Calu3 (cell line): ENCODE data around the gene FCMR. TPM values are rescaled to one million over a fixed set of nuclear protein-coding genes. Genes with fewer than 3 reads are reported as not detected.

Experiments
- BruUV-seq: library from RNA; stranded (reverse); fragments of 400-500 nt; replicated peaks from 2 replicates; lab custom pipeline; 2021; lab: Mats Ljungman, UMichigan
- CTCF ChIA-PET: fragments of 300-600 bp; sonication (Branson Sonifier 250); formaldehyde crosslinking; loops from one replicate; lab custom pipeline; 2022; ENCODE audit warnings: antibody characterized with exemption; lab: Charles Lee
- DNase-seq: peaks from one replicate; pipeline ENCODE4 v3.0.0; 2022
- H3K27ac Mint-ChIP-seq: one replicate; pipeline ENCODE4 v1.8.0; 2022; ENCODE audit warnings: mixed read lengths; ENCODE audit not compliant: unreplicated experiment
- H3K27me3 Mint-ChIP-seq: one replicate; pipeline ENCODE4 v1.8.0; 2022; ENCODE audit warnings: mixed read lengths; ENCODE audit not compliant: unreplicated experiment
- H3K36me3 Mint-ChIP-seq: one replicate; pipeline ENCODE4 v1.8.0; 2022; ENCODE audit warnings: mild to moderate bottlenecking, moderate library complexity, mixed read lengths; ENCODE audit not compliant: insufficient read depth, unreplicated experiment
- H3K4me1 Mint-ChIP-seq: one replicate; pipeline ENCODE4 v1.8.0; 2022; ENCODE audit warnings: mild to moderate bottlenecking, low read depth, mixed read lengths; ENCODE audit not compliant: unreplicated experiment
- H3K4me3 Mint-ChIP-seq: one replicate; pipeline ENCODE4 v1.8.0; 2022; ENCODE audit warnings: mild to moderate bottlenecking, low read depth, moderate library complexity, mixed read lengths; ENCODE audit not compliant: unreplicated experiment
- H3K9me3 Mint-ChIP-seq: one replicate; pipeline ENCODE4 v1.8.0; 2022; ENCODE audit warnings: low read depth, mixed read lengths; ENCODE audit not compliant: unreplicated experiment
- intact Hi-C: fragments of 100-400 bp; cut with micrococcal nuclease; formaldehyde crosslinking; loops from one replicate; pipeline ENCODE4 v1.10.0; 2022; ENCODE audit not compliant: unreplicated experiment
- total RNA-seq: library from RNA; stranded (reverse); gene quantifications from 2 replicates; pipeline ENCODE4 v1.2.3, GENCODE V29; 2022
- TF ChIP-seq, protein P1 (sequence below): fragments of 200-600 bp; IDR thresholded peaks from one replicate; pipeline ENCODE4 v1.8.0; 2022; ENCODE audit warnings: antibody characterized with exemption; ENCODE audit not compliant: unreplicated experiment

FCMR gene
- total RNA-seq, 1 experiment from 2014 or later, result 1.1 TPM

DNA sequence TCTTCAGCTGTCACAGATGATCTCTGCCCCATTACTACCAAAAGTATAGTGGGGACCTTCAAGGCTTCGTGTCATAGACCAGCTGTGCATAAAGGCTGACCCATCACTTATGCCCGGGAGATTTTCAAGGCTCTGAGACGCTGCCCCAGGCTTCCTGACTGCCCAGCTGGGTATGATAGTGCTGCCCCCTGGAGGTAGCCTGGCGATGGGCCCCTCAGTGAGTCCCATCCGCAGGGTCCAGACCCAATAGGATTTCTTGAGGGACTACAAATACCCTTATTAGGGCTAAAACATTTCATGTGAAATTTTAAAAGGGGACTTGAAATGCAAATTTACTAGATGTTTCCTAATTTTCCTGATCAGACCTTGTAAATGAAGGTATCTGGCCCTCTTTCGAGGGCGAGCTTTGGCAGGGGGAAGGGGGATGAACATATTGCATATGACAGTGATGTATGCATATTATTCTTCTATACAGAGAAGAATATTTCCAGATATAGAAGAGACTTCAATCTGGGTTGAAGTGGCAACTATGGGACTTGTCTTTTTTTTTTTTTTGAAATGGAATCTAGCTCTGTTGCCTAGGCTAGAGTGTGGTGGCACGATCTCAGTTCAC, 11.7 kb upstream of the FCMR start:
- H3K36me3 Mint-ChIP-seq, result peaks cover 11% of the 10 kb centered on the region
- CTCF ChIA-PET, result interaction anchor here (0.6 to 2.1 kb wide), 8 partner anchors 8 to 311 kb away, joined by 3 to 10 read pairs (median 4); no protein-coding TSS in a partner anchor
- no TSS peak for BruUV-seq
- intact Hi-C loops, result no loop called here
- H3K4me3 Mint-ChIP-seq, result no peak overlapping the region
- no peaks in the 10 kb centered on the region for H3K9me3 Mint-ChIP-seq
- TF ChIP-seq, protein P1, sequence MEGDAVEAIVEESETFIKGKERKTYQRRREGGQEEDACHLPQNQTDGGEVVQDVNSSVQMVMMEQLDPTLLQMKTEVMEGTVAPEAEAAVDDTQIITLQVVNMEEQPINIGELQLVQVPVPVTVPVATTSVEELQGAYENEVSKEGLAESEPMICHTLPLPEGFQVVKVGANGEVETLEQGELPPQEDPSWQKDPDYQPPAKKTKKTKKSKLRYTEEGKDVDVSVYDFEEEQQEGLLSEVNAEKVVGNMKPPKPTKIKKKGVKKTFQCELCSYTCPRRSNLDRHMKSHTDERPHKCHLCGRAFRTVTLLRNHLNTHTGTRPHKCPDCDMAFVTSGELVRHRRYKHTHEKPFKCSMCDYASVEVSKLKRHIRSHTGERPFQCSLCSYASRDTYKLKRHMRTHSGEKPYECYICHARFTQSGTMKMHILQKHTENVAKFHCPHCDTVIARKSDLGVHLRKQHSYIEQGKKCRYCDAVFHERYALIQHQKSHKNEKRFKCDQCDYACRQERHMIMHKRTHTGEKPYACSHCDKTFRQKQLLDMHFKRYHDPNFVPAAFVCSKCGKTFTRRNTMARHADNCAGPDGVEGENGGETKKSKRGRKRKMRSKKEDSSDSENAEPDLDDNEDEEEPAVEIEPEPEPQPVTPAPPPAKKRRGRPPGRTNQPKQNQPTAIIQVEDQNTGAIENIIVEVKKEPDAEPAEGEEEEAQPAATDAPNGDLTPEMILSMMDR, result peak; percentile 66
- DNase-seq, result peak; percentile 64
- H3K27me3 Mint-ChIP-seq, result no peaks in the 10 kb centered on the region
- no peak overlapping the region for H3K27ac Mint-ChIP-seq
- peaks cover 8% of the 10 kb centered on the region for H3K4me1 Mint-ChIP-seq

DNA sequence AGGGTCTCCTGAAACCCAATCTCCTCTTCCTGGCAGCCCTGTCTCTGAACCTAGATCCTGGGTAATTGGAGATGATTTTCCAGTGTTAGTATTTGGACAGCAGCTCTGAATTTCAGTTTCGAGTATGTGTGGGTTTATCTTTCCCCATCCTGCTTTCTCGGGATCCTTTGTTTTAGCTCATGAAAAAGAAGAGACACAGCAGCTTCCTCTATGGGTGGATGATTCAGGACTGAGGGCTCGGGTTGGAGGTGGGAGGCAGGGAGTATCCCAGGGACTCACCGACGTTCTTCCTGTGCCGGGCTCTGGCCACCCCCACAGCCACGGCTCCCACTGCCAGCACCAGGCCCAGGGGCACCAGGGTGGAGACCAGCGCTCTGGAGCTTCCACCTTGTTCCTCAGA, 10.4 kb upstream of the FCMR start:
- Mint-ChIP-seq H3K4me3 (no peak overlapping the region), H3K27me3 (no peaks in the 10 kb centered on the region), H3K36me3 (peaks cover 11% of the 10 kb centered on the region), H3K4me1 (peaks cover 8% of the 10 kb centered on the region), H3K27ac (no peak overlapping the region), H3K9me3 (no peaks in the 10 kb centered on the region)
- TF ChIP-seq, protein P1, result no peak
- CTCF ChIA-PET, result interaction anchor here (0.9 to 1.6 kb wide), 3 partner anchors 13 to 49 kb away, joined by 3 read pairs; no protein-coding TSS in a partner anchor
- DNase-seq, result no peak
- no TSS peak for BruUV-seq
- intact Hi-C loops, result no loop called here

- intact Hi-C loops, result no loop called here
- CTCF ChIA-PET, result interaction anchor here (0.9 to 1.6 kb wide), 4 partner anchors 12 to 50 kb away, joined by 3 read pairs; no protein-coding TSS in a partner anchor
- no peak for DNase-seq
These were observed 10.0 kb upstream of the FCMR start for GRCh38 chr1:206931709-206932108.

GRCh38 chr1:206930210-206930798, 8.6 kb upstream of the FCMR start:
- H3K9me3 Mint-ChIP-seq, result no peaks in the 10 kb centered on the region
- H3K4me3 Mint-ChIP-seq, result no peak overlapping the region
- peaks cover 1% of the 10 kb centered on the region for H3K4me1 Mint-ChIP-seq
- intact Hi-C loops, result no loop called here
- BruUV-seq, result no TSS peak
- no peak overlapping the region for H3K27ac Mint-ChIP-seq
- H3K36me3 Mint-ChIP-seq, result peaks cover 6% of the 10 kb centered on the region
- CTCF ChIA-PET, result interaction anchor here (0.8 to 1.5 kb wide), 3 partner anchors 13 to 52 kb away, joined by 3 read pairs; no protein-coding TSS in a partner anchor
- DNase-seq, result no peak
- TF ChIP-seq, protein P1, result no peak
- no peaks in the 10 kb centered on the region for H3K27me3 Mint-ChIP-seq

More at GRCh38 chr1:206931709-206932108, 10.0 kb upstream of the FCMR start:
- H3K4me1 Mint-ChIP-seq, result peaks cover 8% of the 10 kb centered on the region
- no peak overlapping the region for H3K27ac Mint-ChIP-seq
- no peak overlapping the region for H3K4me3 Mint-ChIP-seq
- no TSS peak for BruUV-seq
- TF ChIP-seq, protein P1, result no peak
- no peaks in the 10 kb centered on the region for H3K27me3 Mint-ChIP-seq
- no peaks in the 10 kb centered on the region for H3K9me3 Mint-ChIP-seq
- H3K36me3 Mint-ChIP-seq, result peaks cover 11% of the 10 kb centered on the region
